Effector memory CD4-positive, alpha-beta T cell (primary cell): ENCODE data around the gene NKAIN2.

ENCODE experiments used
- DNase-seq, 3 donors: peaks; one replicate each; pipeline ENCODE4 v3.0.0-alpha.2; 2020
- H3K27ac ChIP-seq: 2 replicates; pipeline ENCODE4 v1.7.0; 2013; ENCODE audit warnings: mild to moderate bottlenecking, low read length, moderate library complexity; ENCODE audit not compliant: insufficient read depth, poor library complexity, severe bottlenecking
- H3K27me3 ChIP-seq: replicated peaks from 2 replicates; pipeline ENCODE4 v1.7.0; 2013; ENCODE audit warnings: mild to moderate bottlenecking, low read length; ENCODE audit not compliant: insufficient read depth, control insufficient read depth, poor library complexity, severe bottlenecking
- H3K36me3 ChIP-seq: 2 replicates; pipeline ENCODE4 v1.7.0; 2013; ENCODE audit warnings: mild to moderate bottlenecking, low read length, moderate library complexity; ENCODE audit not compliant: control insufficient read depth, insufficient read depth
- H3K4me1 ChIP-seq: 2 replicates; pipeline ENCODE4 v1.7.0; 2013; ENCODE audit warnings: low read length, mild to moderate bottlenecking; ENCODE audit not compliant: control insufficient read depth, insufficient read depth, poor library complexity, severe bottlenecking
- H3K4me3 ChIP-seq: 2 replicates; pipeline ENCODE4 v1.7.0; 2013; ENCODE audit warnings: low read length, low read depth, mild to moderate bottlenecking; ENCODE audit not compliant: insufficient read depth, poor library complexity, severe bottlenecking
- H3K9me3 ChIP-seq: 2 replicates; pipeline ENCODE4 v1.7.0; 2013; ENCODE audit warnings: mild to moderate bottlenecking, low read length, moderate library complexity; ENCODE audit not compliant: control insufficient read depth

Gene NKAIN2

GRCh38 chr6:124033501-124033900, 229.8 kb downstream of the NKAIN2 start:
- no peak for DNase-seq

GRCh38 chr6:124036384-124036783, 232.7 kb downstream of the NKAIN2 start:
- Histone ChIP-seq H3K27ac (no peak overlapping the region), H3K9me3 (no peaks in the 10 kb centered on the region), H3K27me3 (no peaks in the 10 kb centered on the region), H3K36me3 (no peaks in the 10 kb centered on the region), H3K4me3 (no peak overlapping the region), H3K4me1 (no peaks in the 10 kb centered on the region)
- DNase-seq, result no peak

More at GRCh38 chr6:124033501-124033900, 229.8 kb downstream of the NKAIN2 start:
- no peaks in the 10 kb centered on the region for H3K36me3 ChIP-seq
- H3K27me3 ChIP-seq, result no peaks in the 10 kb centered on the region
- H3K9me3 ChIP-seq, result no peaks in the 10 kb centered on the region
- no peaks in the 10 kb centered on the region for H3K4me1 ChIP-seq
- no peak overlapping the region for H3K4me3 ChIP-seq
- no peak overlapping the region for H3K27ac ChIP-seq

- no peaks in the 10 kb centered on the region for H3K4me1 ChIP-seq
- no peak overlapping the region for H3K27ac ChIP-seq
- H3K27me3 ChIP-seq, result no peaks in the 10 kb centered on the region
- DNase-seq, result no peak
- H3K9me3 ChIP-seq, result no peaks in the 10 kb centered on the region
- no peak overlapping the region for H3K4me3 ChIP-seq
- no peaks in the 10 kb centered on the region for H3K36me3 ChIP-seq
Measured at GRCh38 chr6:124040655-124041054, 237.0 kb downstream of the NKAIN2 start.

- no peaks in the 10 kb centered on the region for H3K27me3 ChIP-seq
- no peaks in the 10 kb centered on the region for H3K4me1 ChIP-seq
- DNase-seq, result no peak
- H3K36me3 ChIP-seq, result no peaks in the 10 kb centered on the region
- no peak overlapping the region for H3K4me3 ChIP-seq
- no peaks in the 10 kb centered on the region for H3K9me3 ChIP-seq
- H3K27ac ChIP-seq, result no peak overlapping the region
Measured at GRCh38 chr6:124052120-124052519, 248.5 kb downstream of the NKAIN2 start.

- no peak overlapping the region for H3K27ac ChIP-seq
Measured at GRCh38 chr6:124053315-124053714, 249.7 kb downstream of the NKAIN2 start.

GRCh38 chr6:124054034-124054433, 250.4 kb downstream of the NKAIN2 start:
- no peak for DNase-seq
- H3K4me1 ChIP-seq, result no peaks in the 10 kb centered on the region
- no peaks in the 10 kb centered on the region for H3K9me3 ChIP-seq
- H3K4me3 ChIP-seq, result no peak overlapping the region
- no peaks in the 10 kb centered on the region for H3K36me3 ChIP-seq
- no peaks in the 10 kb centered on the region for H3K27me3 ChIP-seq
- H3K27ac ChIP-seq, result no peak overlapping the region

More at GRCh38 chr6:124053315-124053714, 249.7 kb downstream of the NKAIN2 start:
- no peak for DNase-seq
- Histone ChIP-seq H3K36me3 (no peaks in the 10 kb centered on the region), H3K9me3 (no peaks in the 10 kb centered on the region), H3K4me1 (no peaks in the 10 kb centered on the region), H3K27me3 (no peaks in the 10 kb centered on the region), H3K4me3 (no peak overlapping the region)

- Histone ChIP-seq H3K9me3 (no peaks in the 10 kb centered on the region), H3K4me3 (no peak overlapping the region), H3K27me3 (no peaks in the 10 kb centered on the region), H3K4me1 (no peaks in the 10 kb centered on the region), H3K36me3 (no peaks in the 10 kb centered on the region), H3K27ac (no peak overlapping the region)
- DNase-seq, result no peak
Measured at GRCh38 chr6:124055395-124055794, 251.7 kb downstream of the NKAIN2 start.

- no peaks in the 10 kb centered on the region for H3K36me3 ChIP-seq
- H3K27ac ChIP-seq, result no peak overlapping the region
- DNase-seq, result no peak
- H3K27me3 ChIP-seq, result no peaks in the 10 kb centered on the region
- no peak overlapping the region for H3K4me3 ChIP-seq
- no peaks in the 10 kb centered on the region for H3K9me3 ChIP-seq
- H3K4me1 ChIP-seq, result no peaks in the 10 kb centered on the region
Measured at GRCh38 chr6:124055963-124056362, 252.3 kb downstream of the NKAIN2 start.

- Histone ChIP-seq H3K9me3 (no peaks in the 10 kb centered on the region), H3K27me3 (no peaks in the 10 kb centered on the region), H3K4me3 (no peak overlapping the region), H3K4me1 (no peaks in the 10 kb centered on the region), H3K36me3 (no peaks in the 10 kb centered on the region), H3K27ac (no peak overlapping the region)
- no peak for DNase-seq
Measured at GRCh38 chr6:124056407-124057334, 253.0 kb downstream of the NKAIN2 start.

GRCh38 chr6:124057461-124057860, 253.8 kb downstream of the NKAIN2 start:
- no peaks in the 10 kb centered on the region for H3K27me3 ChIP-seq
- no peak overlapping the region for H3K27ac ChIP-seq
- no peak overlapping the region for H3K4me3 ChIP-seq
- H3K36me3 ChIP-seq, result no peaks in the 10 kb centered on the region
- H3K4me1 ChIP-seq, result no peaks in the 10 kb centered on the region
- H3K9me3 ChIP-seq, result no peaks in the 10 kb centered on the region
- DNase-seq, result no peak
